Measurements from ENCODE around the gene DMBT1.

DMBT1 gene

GRCh38 chr10:122531261-122531660 lies 29.3 kb upstream of the DMBT1 start:
- no peak for TF ChIP-seq CTCF (IDR thresholded peaks at IDR 0.05; ENCODE audit: control extremely low read depth, extremely low read depth, low read depth, missing control alignments)
- ChIA-PET CTCF (no interaction called here), POLR2A (no interaction called here)
- DNase-seq (ENCODE audit: extremely low spot score) = no peak

- POLR2A ChIA-PET = no interaction called here
- no peak for DNase-seq (ENCODE audit: extremely low spot score)
- no peak for TF ChIP-seq CTCF (IDR thresholded peaks at IDR 0.05; ENCODE audit: control extremely low read depth, extremely low read depth, low read depth, missing control alignments)
- CTCF ChIA-PET = no interaction called here
Measured at GRCh38 chr10:122531939-122532338, 28.6 kb upstream of the DMBT1 start.

- TF ChIP-seq CTCF (IDR thresholded peaks at IDR 0.05; ENCODE audit: control extremely low read depth, extremely low read depth, low read depth, missing control alignments) = no peak
- ChIA-PET CTCF (no interaction called here), POLR2A (no interaction called here)
- no peak for DNase-seq (ENCODE audit: extremely low spot score)
Measured at GRCh38 chr10:122532601-122533296, 27.8 kb upstream of the DMBT1 start.

- DNase-seq (ENCODE audit: extremely low spot score) = no peak
- ChIA-PET POLR2A (no interaction called here), CTCF (interaction anchor here (1.0 kb wide), 1 partner anchor 10 kb away, joined by 3 read pairs; no protein-coding TSS in a partner anchor)
- TF ChIP-seq CTCF (IDR thresholded peaks at IDR 0.05; ENCODE audit: control extremely low read depth, extremely low read depth, low read depth, missing control alignments) = no peak
Measured at GRCh38 chr10:122537545-122537944, 23.0 kb upstream of the DMBT1 start.

GRCh38 chr10:122541541-122542002 lies 19.0 kb upstream of the DMBT1 start:
- POLR2A ChIA-PET = no interaction called here

More at GRCh38 chr10:122541541-122542002, 19.0 kb upstream of the DMBT1 start:
- no peak for TF ChIP-seq CTCF (IDR thresholded peaks at IDR 0.05; ENCODE audit: control extremely low read depth, extremely low read depth, low read depth, missing control alignments)
- CTCF ChIA-PET = interaction anchor here (3.7 kb wide), 1 partner anchor 24 kb away, joined by 11 read pairs; no protein-coding TSS in a partner anchor
- DNase-seq (ENCODE audit: extremely low spot score) = no peak

Measured in GM10248 (cell line).